GM12891 (cell line): Measurements from ENCODE around the gene PDZRN3.

Source experiments
- DNase-seq: peaks from one replicate; pipeline ENCODE4 v3.0.0; 2011; ENCODE audit warnings: low spot score; ENCODE audit not compliant: insufficient read length
- FAIRE-seq: peaks from 2 replicates; lab custom pipeline; 2011; peaks lifted over from hg19 to GRCh38; lab: Jason Lieb, UNC
- PAX5 ChIP-seq: IDR thresholded peaks from 2 replicates; pipeline ENCODE4 v1.6.1; 2011; ENCODE audit warnings: low read length, moderate library complexity, mild to moderate bottlenecking; ENCODE audit not compliant: insufficient read depth, severe bottlenecking
- POLR2A ChIP-seq: IDR thresholded peaks from 2 replicates; pipeline ENCODE4 v1.6.1; 2011; ENCODE audit warnings: low read depth, low read length, control low read depth
- POLR2AphosphoS5 ChIP-seq: IDR thresholded peaks from 2 replicates; pipeline ENCODE4 v1.6.1; 2011; ENCODE audit warnings: low read depth, low read length, control low read depth
- POU2F2 ChIP-seq: IDR thresholded peaks from 2 replicates; pipeline ENCODE4 v1.6.1; 2011; ENCODE audit warnings: low read depth, mild to moderate bottlenecking, control low read depth, low read length, moderate library complexity
- SPI1 ChIP-seq: IDR thresholded peaks from 2 replicates; pipeline ENCODE4 v1.6.1; 2011; ENCODE audit warnings: low read depth, low read length, control low read depth
- TAF1 ChIP-seq: IDR thresholded peaks from 2 replicates; pipeline ENCODE4 v1.6.1; 2011; ENCODE audit warnings: low read depth, low read length, control low read depth

Gene PDZRN3

DNA sequence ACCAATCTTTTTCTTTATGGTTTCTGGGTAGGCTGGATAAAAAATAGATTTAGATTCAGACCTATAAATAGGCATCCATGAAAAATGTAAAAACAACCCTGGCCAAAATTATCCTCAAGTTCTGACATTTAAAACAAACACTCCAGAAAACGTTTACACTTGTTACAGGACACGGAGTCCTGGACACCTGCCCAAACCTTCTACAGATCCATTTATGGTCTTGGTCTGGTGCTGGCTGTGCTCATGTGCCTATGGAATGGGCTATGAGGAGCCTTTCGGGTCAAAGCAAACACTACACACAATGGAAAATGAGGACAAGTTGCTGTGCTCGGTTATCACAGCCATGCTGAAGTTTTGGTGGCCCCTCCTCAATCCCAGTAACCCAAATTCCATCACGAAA lies 108.1 kb downstream of the PDZRN3 start:
- DNase-seq (no peak), FAIRE-seq (no peak)
- TF ChIP-seq POU2F2 (no peak), POLR2AphosphoS5 (no peak), TAF1 (no peak), POLR2A (no peak), PAX5 (no peak), SPI1 (no peak)

GRCh38 chr3:73513260-73513659 lies 111.5 kb downstream of the PDZRN3 start:
- no peak for DNase-seq
- no peak for FAIRE-seq
- no peak for TF ChIP-seq POLR2A
- TF ChIP-seq POU2F2: no peak

GRCh38 chr3:73511571-73512525 lies 112.9 kb downstream of the PDZRN3 start:
- no peak for TF ChIP-seq POU2F2
- TF ChIP-seq SPI1: no peak
- no peak for TF ChIP-seq PAX5
- no peak for TF ChIP-seq POLR2A
- no peak for TF ChIP-seq POLR2AphosphoS5
- TF ChIP-seq TAF1: no peak
- DNase-seq (no peak), FAIRE-seq (no peak)

- no peak for TF ChIP-seq POLR2A
- no peak for TF ChIP-seq POU2F2
- TF ChIP-seq POLR2AphosphoS5: no peak
- TF ChIP-seq PAX5: no peak
- TF ChIP-seq TAF1: no peak
- no peak for TF ChIP-seq SPI1
- no peak for DNase-seq
- FAIRE-seq: no peak
These were observed 114.0 kb downstream of the PDZRN3 start for GRCh38 chr3:73510784-73511183.

GRCh38 chr3:73510334-73510733 lies 114.4 kb downstream of the PDZRN3 start:
- FAIRE-seq: no peak
- TF ChIP-seq PAX5 (no peak), SPI1 (no peak), POU2F2 (no peak)
- no peak for DNase-seq

DNA sequence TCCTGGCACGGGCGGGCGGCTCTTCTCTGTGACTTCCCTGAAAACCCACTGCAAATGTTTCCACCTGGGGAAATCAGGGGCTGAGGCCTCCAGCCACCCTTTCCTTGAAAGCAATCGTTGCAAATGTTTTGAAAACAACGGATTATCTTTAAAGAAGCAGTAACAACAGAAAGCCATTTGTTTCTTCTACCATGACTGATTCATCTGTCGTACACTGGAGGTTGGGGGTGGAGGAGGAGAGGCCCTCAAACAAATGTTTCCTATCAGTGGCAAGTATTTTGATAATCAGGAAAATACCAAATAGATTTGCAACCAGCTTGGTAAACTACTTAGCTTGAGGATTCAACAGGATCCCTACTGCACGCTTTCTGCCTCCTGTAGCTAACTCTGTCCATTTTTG lies 114.9 kb downstream of the PDZRN3 start:
- TF ChIP-seq PAX5 (no peak), POU2F2 (no peak), POLR2A (no peak), POLR2AphosphoS5 (no peak), TAF1 (no peak), SPI1 (no peak)
- no peak for FAIRE-seq
- no peak for DNase-seq

DNA sequence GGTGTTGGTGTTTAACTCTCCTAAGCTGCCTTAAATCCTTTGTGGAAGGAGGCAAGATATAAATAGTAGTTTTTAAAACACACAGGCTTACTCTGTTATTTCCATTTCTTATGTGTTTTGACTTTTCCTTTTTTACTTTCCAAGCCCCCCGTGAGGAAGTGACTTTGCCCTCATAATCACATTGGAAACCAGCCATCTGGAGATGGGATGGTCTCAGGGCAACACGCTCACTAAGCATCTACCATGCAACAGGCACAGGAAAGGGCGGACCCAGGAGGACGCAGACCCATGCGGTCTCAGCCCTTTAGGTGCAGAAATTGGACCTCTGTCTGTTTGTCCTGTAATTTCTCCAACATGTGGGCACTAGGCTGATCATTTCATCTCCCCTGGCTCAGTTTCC lies 115.7 kb downstream of the PDZRN3 start:
- DNase-seq (no peak), FAIRE-seq (no peak)
- TF ChIP-seq PAX5 (no peak), POLR2AphosphoS5 (no peak), POLR2A (no peak), TAF1 (no peak), POU2F2 (no peak), SPI1 (no peak)

DNA sequence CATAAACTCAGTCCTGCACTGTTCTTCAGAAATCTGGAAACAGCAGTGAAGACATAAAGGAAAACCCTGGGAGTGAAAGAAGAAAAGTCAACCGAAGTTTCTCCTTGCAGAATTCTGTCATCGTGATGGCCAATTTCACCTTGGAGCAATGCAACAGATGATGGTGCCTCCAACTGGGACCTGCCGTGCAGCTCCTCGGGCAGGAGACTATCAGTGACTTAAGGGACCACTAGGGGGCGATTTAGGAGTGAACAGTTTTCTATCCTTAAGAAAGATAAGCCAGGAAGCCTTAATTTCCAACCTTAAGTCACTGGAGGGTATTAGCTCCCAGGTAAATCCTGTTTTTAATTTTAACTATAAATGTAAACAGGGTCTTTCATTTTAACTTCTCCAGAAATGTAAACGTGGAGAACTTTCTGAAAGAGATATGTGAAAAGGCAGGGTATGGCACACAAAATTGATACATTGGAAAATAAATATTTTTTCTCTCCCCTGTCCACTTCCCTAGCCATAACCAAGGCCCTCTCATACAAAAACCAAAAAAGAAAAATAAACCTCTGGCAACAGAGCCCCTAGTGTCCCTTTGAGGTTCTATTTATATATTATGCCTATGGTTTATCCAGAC lies 116.3 kb downstream of the PDZRN3 start:
- FAIRE-seq (peak; percentile 54), DNase-seq (peak; percentile 11)
- TF ChIP-seq PAX5: no peak

GRCh38 chr3:73504852-73505251 lies 119.9 kb downstream of the PDZRN3 start:
- no peak for FAIRE-seq
- TF ChIP-seq SPI1 (no peak), PAX5 (no peak), POU2F2 (no peak), POLR2A (no peak), POLR2AphosphoS5 (no peak), TAF1 (no peak)
- DNase-seq: no peak

GRCh38 chr3:73504239-73504638 lies 120.5 kb downstream of the PDZRN3 start:
- no peak for TF ChIP-seq SPI1
- no peak for TF ChIP-seq PAX5
- no peak for TF ChIP-seq POLR2AphosphoS5
- TF ChIP-seq POLR2A: no peak
- TF ChIP-seq POU2F2: no peak
- no peak for TF ChIP-seq TAF1
- no peak for FAIRE-seq
- DNase-seq: no peak
